HepG2 (cell line): ENCODE results near the gene KNL1. TPM values are rescaled to one million over a fixed set of nuclear protein-coding genes. Genes with fewer than 3 reads are reported as not detected.

Experiments
- ETV5 ChIP-seq: IDR thresholded peaks from 2 replicates; pipeline ENCODE4 v1.6.1; 2018; ENCODE audit warnings: missing biosample characterization, missing genetic modification reagents, inconsistent platforms, borderline replicate concordance
- FOXA3 ChIP-seq: IDR thresholded peaks from 2 replicates; pipeline ENCODE4 v1.6.1; 2016; ENCODE audit warnings: missing genetic modification reagents, missing compliant biosample characterization
- HNF4G ChIP-seq, 2 experiments: sonication (generic) in 1 of 2; formaldehyde crosslinking in 1 of 2; IDR thresholded peaks; 2 replicates each; pipeline versions ENCODE4 v1.4.0 to v1.6.1; 2011 to 2020; ENCODE audit warnings: borderline replicate concordance in 2 of 2, low read depth in 2 of 2, mild to moderate bottlenecking in 2 of 2, low read length in 1 of 2, missing genetic modification reagents in 1 of 2, moderate library complexity in 1 of 2
- KDM5B ChIP-seq: sonication (generic); formaldehyde crosslinking; IDR thresholded peaks from 2 replicates; pipeline ENCODE4 v1.4.0; 2020; ENCODE audit warnings: missing genetic modification reagents, mild to moderate bottlenecking, borderline replicate concordance
- MBNL3 ChIP-seq: fragments of 250-450 bp; sonication (Bioruptor Pico); conservative IDR thresholded peaks from 2 replicates; pipeline ENCODE4 v1.8.0; 2022; ENCODE audit warnings: mild to moderate bottlenecking, inconsistent platforms
- NFATC3 ChIP-seq: sonication (generic); formaldehyde crosslinking; IDR thresholded peaks from 2 replicates; pipeline ENCODE4 v1.5.1; 2020; ENCODE audit warnings: mild to moderate bottlenecking, missing genetic modification reagents
- NONO ChIP-seq, 2 experiments: fragments of 450-650 bp in 1 of 2; sonication (generic) in 1 of 2; formaldehyde crosslinking in 1 of 2; IDR thresholded peaks in 1 of 2; conservative IDR thresholded peaks in 1 of 2; 2 replicates each; pipeline versions ENCODE4 v1.6.1 to v1.8.0; 2017 to 2022; ENCODE audit warnings: mild to moderate bottlenecking in 1 of 2, missing genetic modification reagents in 1 of 2, moderate library complexity in 1 of 2
- RELA ChIP-seq: sonication (generic); formaldehyde crosslinking; IDR thresholded peaks from 2 replicates; pipeline ENCODE4 v1.4.0; 2020; ENCODE audit warnings: missing genetic modification reagents
- TAF1 ChIP-seq: sonication (generic); formaldehyde crosslinking; IDR thresholded peaks from 2 replicates; pipeline ENCODE4 v1.4.0; 2020; ENCODE audit warnings: missing genetic modification reagents
- TMF1 ChIP-seq: sonication (generic); formaldehyde crosslinking; IDR thresholded peaks from 2 replicates; pipeline ENCODE4 v1.8.1; 2022; ENCODE audit warnings: low read depth, missing genetic modification reagents
- TOPORS ChIP-seq: sonication (generic); formaldehyde crosslinking; IDR thresholded peaks from 2 replicates; pipeline ENCODE4 v1.8.0; 2023; ENCODE audit warnings: mild to moderate bottlenecking, missing genetic modification reagents
- ZBTB20 ChIP-seq: sonication (generic); formaldehyde crosslinking; IDR thresholded peaks from 2 replicates; pipeline ENCODE4 v1.8.1; 2023; ENCODE audit warnings: missing genetic modification reagents, low read depth, mild to moderate bottlenecking, borderline replicate concordance
- ZMYM4 ChIP-seq: sonication (generic); formaldehyde crosslinking; IDR thresholded peaks from 2 replicates; pipeline ENCODE4 v1.8.1; 2023; ENCODE audit warnings: mild to moderate bottlenecking, missing genetic modification reagents
- ZNF121 ChIP-seq: sonication (generic); formaldehyde crosslinking; IDR thresholded peaks from 2 replicates; pipeline ENCODE4 v1.5.0; 2020; ENCODE audit warnings: mild to moderate bottlenecking, missing genetic modification reagents
- ZNF333 ChIP-seq: sonication (generic); formaldehyde crosslinking; IDR thresholded peaks from 2 replicates; pipeline ENCODE4 v1.4.0; 2020; ENCODE audit warnings: mild to moderate bottlenecking, missing genetic modification reagents, borderline replicate concordance
- polyA plus RNA-seq, 8 experiments: library from polyadenylated mRNA; depleted of rRNA in 3 of 8; stranded (reverse) in 7 of 8; unstranded in 1 of 8; fragments of >200 nt; fragmentation: Illumina TruSeq in 4 of 8; extraction: Trizol in 4 of 8; gene quantifications; 2 replicates each; pipeline versions ENCODE4 v1.2.1 to v1.2.3, GENCODE V29; 2011 to 2016; ENCODE audit warnings: low read depth in 4 of 8, missing spikeins in 1 of 8, mixed read lengths in 1 of 8; ENCODE audit not compliant: insufficient read depth in 1 of 8
- total RNA-seq, 5 experiments: library from RNA; depleted of rRNA; stranded (reverse); fragments of >200 nt; fragmentation: Illumina TruSeq; extraction: Trizol; gene quantifications; 2 replicates each; pipeline ENCODE4 v1.2.3, GENCODE V29; 2016; ENCODE audit warnings: low read depth in 1 of 5
- TF ChIP-seq, protein P1 (sequence below): IDR thresholded peaks from 2 replicates; pipeline ENCODE4 v1.6.1; 2016; ENCODE audit warnings: mild to moderate bottlenecking, missing biosample characterization, missing genetic modification reagents
- TF ChIP-seq, protein P2 (sequence below): sonication (generic); formaldehyde crosslinking; IDR thresholded peaks from 2 replicates; pipeline ENCODE4 v1.5.0; 2020; ENCODE audit warnings: mild to moderate bottlenecking, missing genetic modification reagents, borderline replicate concordance
- TF ChIP-seq, protein P3 (sequence below): sonication (generic); formaldehyde crosslinking; IDR thresholded peaks from 2 replicates; pipeline ENCODE4 v1.4.0; 2020; ENCODE audit warnings: mild to moderate bottlenecking, missing genetic modification reagents
- TF ChIP-seq, protein P4 (sequence below): sonication (generic); formaldehyde crosslinking; IDR thresholded peaks from 2 replicates; pipeline ENCODE4 v1.4.0; 2020; ENCODE audit warnings: missing genetic modification reagents
- TF ChIP-seq, protein P5 (sequence below): sonication (generic); formaldehyde crosslinking; IDR thresholded peaks from 2 replicates; pipeline ENCODE4 v1.8.1; 2022; ENCODE audit warnings: mild to moderate bottlenecking, missing genetic modification reagents
- TF ChIP-seq, protein P6 (sequence below): IDR thresholded peaks from 2 replicates; pipeline ENCODE4 v1.6.1; 2016; ENCODE audit warnings: low read depth

The KNL1 gene
- total and polyA plus RNA-seq, 2 of the 13 experiments (the other 11 are each of a cell fraction or from before 2014, with no cell fraction given), result 8.0 to 21.4 TPM

DNA sequence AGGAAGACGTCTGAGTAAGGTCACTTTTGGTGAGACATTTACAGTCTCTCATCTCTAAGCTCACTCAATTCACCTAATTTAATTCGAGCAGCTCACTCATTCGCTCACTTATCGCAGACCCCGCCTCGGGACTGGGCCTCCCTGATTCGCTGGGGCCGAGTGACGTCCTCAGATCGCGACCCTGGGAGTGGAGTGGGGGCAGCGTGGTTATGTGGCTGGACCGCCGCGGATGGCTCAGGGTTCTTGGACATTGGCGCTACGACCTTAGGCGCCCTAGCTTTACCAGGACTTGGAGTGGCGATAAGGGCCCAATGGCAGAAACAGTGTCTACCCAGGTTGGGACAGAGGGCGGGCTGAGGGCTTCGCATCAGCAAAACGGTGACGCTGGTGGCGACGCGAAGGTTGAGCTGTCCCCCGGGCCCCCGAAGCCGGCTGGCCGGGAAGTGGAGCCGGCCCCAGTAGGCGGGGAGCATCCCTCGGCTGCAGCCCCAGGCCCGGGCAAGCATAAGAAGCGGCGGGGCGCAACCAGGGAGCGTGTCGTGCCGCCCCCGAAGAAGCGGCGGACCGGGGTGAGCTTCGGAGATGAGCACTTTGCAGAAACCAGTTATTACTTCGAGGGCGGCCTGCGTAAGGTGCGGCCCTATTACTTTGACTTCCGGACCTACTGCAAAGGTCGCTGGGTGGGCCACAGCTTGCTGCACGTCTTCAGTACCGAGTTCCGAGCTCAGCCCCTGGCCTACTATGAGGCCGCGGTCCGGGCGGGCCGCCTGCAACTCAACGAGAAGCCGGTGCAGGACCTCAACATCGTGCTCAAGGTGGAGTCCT lies 24.7 kb upstream of the KNL1 start, which contains the start of gene RPUSD2 (continued):
- TF ChIP-seq TAF1 (CRISPR knock-in tag), result peak; percentile 77
- peak; percentile 94 for TF ChIP-seq ZMYM4 (CRISPR knock-in tag)
- peak; percentile 84; the same call in 1 of the 2 replicates for TF ChIP-seq ZNF333 (CRISPR knock-in tag)
- 0 out of 2 replicates have a peak, but pooled peaks have one; percentile 21 for TF ChIP-seq ZBTB20
- 0 out of 2 replicates have a peak, but pooled peaks have one; percentile 43 for TF ChIP-seq TOPORS
- TF ChIP-seq ETV5 (CRISPR knock-in tag), result no peak
- TF ChIP-seq, protein P1, sequence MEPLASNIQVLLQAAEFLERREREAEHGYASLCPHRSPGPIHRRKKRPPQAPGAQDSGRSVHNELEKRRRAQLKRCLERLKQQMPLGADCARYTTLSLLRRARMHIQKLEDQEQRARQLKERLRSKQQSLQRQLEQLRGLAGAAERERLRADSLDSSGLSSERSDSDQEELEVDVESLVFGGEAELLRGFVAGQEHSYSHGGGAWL (CRISPR knock-in tag), result peak; percentile 84
- peak; percentile 24; the same call in 1 of the 2 replicates for TF ChIP-seq ZNF121 (CRISPR knock-in tag)
- TF ChIP-seq, protein P2, sequence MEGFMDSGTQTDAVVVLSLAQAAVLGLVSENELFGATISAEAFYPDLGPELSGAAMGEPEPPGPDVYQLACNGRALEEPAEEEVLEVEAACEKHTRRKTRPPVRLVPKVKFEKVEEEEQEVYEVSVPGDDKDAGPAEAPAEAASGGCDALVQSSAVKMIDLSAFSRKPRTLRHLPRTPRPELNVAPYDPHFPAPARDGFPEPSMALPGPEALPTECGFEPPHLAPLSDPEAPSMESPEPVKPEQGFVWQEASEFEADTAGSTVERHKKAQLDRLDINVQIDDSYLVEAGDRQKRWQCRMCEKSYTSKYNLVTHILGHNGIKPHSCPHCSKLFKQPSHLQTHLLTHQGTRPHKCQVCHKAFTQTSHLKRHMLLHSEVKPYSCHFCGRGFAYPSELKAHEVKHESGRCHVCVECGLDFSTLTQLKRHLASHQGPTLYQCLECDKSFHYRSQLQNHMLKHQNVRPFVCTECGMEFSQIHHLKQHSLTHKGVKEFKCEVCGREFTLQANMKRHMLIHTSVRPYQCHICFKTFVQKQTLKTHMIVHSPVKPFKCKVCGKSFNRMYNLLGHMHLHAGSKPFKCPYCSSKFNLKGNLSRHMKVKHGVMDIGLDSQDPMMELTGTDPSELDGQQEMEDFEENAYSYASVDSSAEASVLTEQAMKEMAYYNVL, result peak; percentile 55; the same call in 1 of the 2 replicates
- TF ChIP-seq NONO (IDR thresholded peaks at IDR 0.05), result no peak
- TF ChIP-seq NONO (CRISPR knock-in tag; conservative IDR thresholded peaks at IDR 0.05), result peak; percentile 81
- TF ChIP-seq HNF4G (IDR thresholded peaks at IDR 0.05; ENCODE audit: borderline replicate concordance, low read depth, low read length), result no peak
- TF ChIP-seq HNF4G (CRISPR knock-in tag; IDR thresholded peaks at IDR 0.05; ENCODE audit: borderline replicate concordance, low read depth), result peak; percentile 56; the same call in 1 of the 2 replicates
- TF ChIP-seq TMF1 (CRISPR knock-in tag), result peak; percentile 62
- TF ChIP-seq RELA (CRISPR knock-in tag), result no peak
- TF ChIP-seq, protein P3, sequence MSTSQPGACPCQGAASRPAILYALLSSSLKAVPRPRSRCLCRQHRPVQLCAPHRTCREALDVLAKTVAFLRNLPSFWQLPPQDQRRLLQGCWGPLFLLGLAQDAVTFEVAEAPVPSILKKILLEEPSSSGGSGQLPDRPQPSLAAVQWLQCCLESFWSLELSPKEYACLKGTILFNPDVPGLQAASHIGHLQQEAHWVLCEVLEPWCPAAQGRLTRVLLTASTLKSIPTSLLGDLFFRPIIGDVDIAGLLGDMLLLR (CRISPR knock-in tag), result peak; percentile 68; the same call in 1 of the 2 replicates
- TF ChIP-seq MBNL3 (CRISPR knock-in tag), result no peak
- TF ChIP-seq FOXA3, result no peak
- no peak for TF ChIP-seq NFATC3
- TF ChIP-seq, protein P4, sequence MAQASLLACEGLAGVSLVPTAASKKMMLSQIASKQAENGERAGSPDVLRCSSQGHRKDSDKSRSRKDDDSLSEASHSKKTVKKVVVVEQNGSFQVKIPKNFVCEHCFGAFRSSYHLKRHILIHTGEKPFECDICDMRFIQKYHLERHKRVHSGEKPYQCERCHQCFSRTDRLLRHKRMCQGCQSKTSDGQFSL, result no peak
- TF ChIP-seq, protein P5, sequence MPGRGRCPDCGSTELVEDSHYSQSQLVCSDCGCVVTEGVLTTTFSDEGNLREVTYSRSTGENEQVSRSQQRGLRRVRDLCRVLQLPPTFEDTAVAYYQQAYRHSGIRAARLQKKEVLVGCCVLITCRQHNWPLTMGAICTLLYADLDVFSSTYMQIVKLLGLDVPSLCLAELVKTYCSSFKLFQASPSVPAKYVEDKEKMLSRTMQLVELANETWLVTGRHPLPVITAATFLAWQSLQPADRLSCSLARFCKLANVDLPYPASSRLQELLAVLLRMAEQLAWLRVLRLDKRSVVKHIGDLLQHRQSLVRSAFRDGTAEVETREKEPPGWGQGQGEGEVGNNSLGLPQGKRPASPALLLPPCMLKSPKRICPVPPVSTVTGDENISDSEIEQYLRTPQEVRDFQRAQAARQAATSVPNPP (CRISPR knock-in tag), result no peak
- peak; percentile 65 for TF ChIP-seq KDM5B (CRISPR knock-in tag)
- TF ChIP-seq, protein P6, sequence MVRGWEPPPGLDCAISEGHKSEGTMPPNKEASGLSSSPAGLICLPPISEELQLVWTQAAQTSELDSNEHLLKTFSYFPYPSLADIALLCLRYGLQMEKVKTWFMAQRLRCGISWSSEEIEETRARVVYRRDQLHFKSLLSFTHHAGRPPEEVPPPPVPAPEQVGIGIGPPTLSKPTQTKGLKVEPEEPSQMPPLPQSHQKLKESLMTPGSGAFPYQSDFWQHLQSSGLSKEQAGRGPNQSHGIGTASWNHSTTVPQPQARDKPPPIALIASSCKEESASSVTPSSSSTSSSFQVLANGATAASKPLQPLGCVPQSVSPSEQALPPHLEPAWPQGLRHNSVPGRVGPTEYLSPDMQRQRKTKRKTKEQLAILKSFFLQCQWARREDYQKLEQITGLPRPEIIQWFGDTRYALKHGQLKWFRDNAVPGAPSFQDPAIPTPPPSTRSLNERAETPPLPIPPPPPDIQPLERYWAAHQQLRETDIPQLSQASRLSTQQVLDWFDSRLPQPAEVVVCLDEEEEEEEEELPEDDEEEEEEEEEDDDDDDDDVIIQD (CRISPR knock-in tag), result peak; percentile 50; the same call in 1 of the 2 replicates
